GM12865 (cell line): ENCODE results near the gene LSM3.

Source experiments
- DNase-seq: peaks from one replicate; pipeline ENCODE4 v3.0.0; 2010; ENCODE audit warnings: low read depth
- H3K4me3 ChIP-seq: 2 replicates; pipeline ENCODE4 v1.5.1; 2011; ENCODE audit warnings: mild to moderate bottlenecking, low read depth, low read length, control low read depth
- CTCF ChIP-seq: IDR thresholded peaks from 2 replicates; pipeline ENCODE4 v1.5.1; 2011; ENCODE audit warnings: low read length, control low read depth, low read depth, inconsistent platforms; ENCODE audit not compliant: insufficient read depth; ENCODE audit errors: missing control alignments

LSM3 gene

DNA sequence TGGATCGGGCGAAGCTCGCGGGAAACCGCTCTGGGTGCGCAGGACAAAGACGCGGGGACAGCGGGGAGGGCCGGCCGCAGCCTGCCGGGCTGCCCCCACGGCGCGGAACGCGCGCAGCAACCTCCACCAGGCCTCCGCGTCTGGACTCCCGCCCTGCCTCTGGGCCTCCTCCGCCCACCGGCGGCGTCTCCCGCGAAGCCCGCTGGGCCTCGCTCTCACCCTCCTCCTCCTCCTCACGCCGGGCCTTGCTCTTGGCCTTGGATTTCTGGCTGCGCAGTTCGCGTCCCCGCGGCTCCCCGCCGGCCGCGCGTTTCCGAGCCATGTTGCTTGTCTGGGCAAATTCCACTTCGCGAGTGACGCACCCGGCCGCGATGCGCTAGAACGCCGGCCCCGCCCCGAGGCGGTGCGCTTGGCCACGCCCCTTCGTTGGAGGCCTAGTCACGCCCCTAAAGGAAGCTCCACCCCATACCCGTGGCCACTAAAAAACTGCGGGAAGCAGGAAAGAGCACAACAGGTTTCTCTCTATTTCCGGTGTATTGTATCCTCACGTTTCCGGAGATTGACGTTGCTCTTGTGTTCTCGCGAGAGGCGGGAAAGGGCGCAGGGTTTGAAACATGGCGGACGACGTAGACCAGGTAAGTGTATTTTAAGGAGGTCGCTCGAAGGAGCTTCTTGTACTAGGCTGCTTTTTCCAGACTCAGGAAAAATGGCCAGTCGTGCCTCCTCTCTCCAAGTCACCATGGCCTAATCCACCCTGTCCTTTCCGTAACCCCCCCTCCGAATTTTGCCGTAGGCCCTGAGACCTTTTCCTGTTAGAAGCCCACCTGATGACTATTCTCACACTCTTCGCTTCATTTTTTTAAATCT lies at the start of gene LSM3, which contains the start of gene XPC:
TSS of gene LSM3 (plus strand) at position 571 of the 867 bp plus-strand sequence. CDS start at position 615, 44 bp downstream.
TSS of gene XPC (minus strand) at position 355 of the 867 bp plus-strand sequence. CDS start at position 322, 33 bp downstream.
- H3K4me3 ChIP-seq: peak within 1 kb of the TSS; percentile 85
- TF ChIP-seq CTCF: no peak
- DNase-seq: peak; percentile 99

DNA sequence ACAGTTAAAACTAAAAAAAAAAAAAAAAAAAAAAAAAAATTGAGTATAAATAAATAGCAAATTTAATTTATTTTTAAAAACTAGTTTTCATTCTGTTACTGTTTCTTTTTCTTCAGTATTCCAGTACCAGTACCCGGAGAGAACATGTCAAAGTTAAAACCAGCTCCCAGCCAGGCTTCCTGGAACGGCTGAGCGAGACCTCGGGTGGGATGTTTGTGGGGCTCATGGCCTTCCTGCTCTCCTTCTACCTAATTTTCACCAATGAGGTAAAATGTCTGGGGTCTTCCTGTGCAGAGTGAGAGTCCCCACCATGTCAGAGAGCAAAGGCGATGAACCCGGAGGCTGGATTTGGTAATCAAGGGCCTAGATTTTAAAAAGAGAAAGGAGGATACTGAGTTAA lies 49.3 kb upstream of the LSM3 start:
- no peak overlapping the region for H3K4me3 ChIP-seq
- DNase-seq: no peak
- TF ChIP-seq CTCF: no peak

DNA sequence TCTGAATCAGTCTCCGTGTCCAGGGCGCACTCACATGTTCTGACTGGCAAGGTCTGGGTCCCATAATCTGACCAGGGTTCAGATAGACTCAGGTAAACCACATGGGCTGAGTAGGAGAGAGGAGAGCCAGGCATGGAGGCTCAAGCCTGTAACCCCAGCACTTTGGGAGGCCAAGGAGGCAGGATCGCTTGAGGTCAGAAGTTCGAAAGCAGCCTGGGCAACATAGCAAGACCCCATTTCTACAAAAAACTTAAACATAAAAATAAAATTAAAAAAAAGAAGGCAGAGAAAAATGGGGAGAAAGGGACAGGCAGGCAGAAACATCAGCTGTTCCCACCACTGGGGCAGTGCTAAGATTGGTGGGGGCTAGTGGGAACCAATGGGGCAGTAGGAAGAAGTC lies 48.4 kb upstream of the LSM3 start:
- DNase-seq: no peak
- no peak for TF ChIP-seq CTCF
- H3K4me3 ChIP-seq: no peak overlapping the region

DNA sequence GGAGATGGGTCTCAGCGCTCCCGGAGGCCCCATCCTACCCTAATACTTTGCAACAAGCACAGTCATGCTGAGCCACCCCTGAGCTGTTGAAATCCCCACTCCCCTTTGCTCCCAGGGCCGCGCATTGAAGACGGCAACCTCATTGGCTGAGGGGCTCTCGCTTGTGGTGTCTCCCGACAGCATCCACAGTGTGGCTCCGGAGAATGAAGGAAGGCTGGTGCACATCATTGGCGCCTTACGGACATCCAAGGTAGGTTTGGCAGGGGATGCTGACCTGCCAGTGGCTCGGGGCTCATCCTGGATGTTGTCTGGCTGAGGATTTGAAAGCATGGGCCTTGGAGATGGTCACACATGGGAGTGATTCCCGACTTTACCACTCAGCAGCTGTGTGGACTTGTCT lies 47.9 kb upstream of the LSM3 start:
- no peak overlapping the region for H3K4me3 ChIP-seq
- no peak for DNase-seq
- TF ChIP-seq CTCF: no peak

GRCh38 chr3:14131134-14131533 lies 47.5 kb upstream of the LSM3 start:
- H3K4me3 ChIP-seq: no peak overlapping the region
- no peak for TF ChIP-seq CTCF
- DNase-seq: no peak

DNA sequence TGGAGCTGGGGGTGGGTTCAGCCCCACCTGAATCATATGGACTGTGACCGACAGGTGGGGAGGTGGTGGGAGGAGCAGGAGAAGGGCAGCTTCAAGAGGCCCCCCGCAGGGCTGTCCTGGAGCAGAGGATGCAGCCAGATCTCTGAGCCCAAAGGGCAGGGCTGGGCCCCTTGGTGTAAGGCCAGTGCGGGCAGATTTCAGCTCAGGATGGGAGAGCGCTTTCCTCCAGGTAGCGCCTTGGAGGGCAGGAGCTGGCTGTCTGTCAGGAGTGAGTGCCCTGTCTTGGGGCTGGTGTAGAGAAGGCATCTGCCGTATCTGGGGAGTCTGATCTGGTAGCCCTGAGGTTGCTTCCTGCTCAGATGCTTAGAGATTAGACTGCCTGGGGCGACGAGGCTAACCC lies 46.5 kb upstream of the LSM3 start:
- TF ChIP-seq CTCF: no peak

More for the DNA sequence above, 46.5 kb upstream of the LSM3 start:
- no peak overlapping the region for H3K4me3 ChIP-seq
- DNase-seq: no peak
